CD14-positive monocyte (primary cell): ENCODE measurements around the gene ANKRD44. TPM values are rescaled to one million over a fixed set of nuclear protein-coding genes. Genes with fewer than 3 reads are reported as not detected.

Experiments used
- DNase-seq, 3 donors: peaks; one replicate each; pipeline ENCODE4 v3.0.0-alpha.2; 2011 to 2022
- H2AFZ ChIP-seq: 2 replicates; pipeline ENCODE4 v1.6.0; 2012; ENCODE audit warnings: mild to moderate bottlenecking, low read depth, low read length, inconsistent platforms; ENCODE audit not compliant: insufficient read depth, poor library complexity, severe bottlenecking
- H3K27ac ChIP-seq, 2 donors: 1 replicate in 1 of 2; 2 replicates in 1 of 2; pipeline ENCODE4 v1.5.1; 2012 to 2013; ENCODE audit warnings: low read length in 2 of 2, control low read depth in 1 of 2, inconsistent platforms in 1 of 2, low read depth in 1 of 2, mild to moderate bottlenecking in 1 of 2
- H3K27me3 ChIP-seq, 2 donors: one replicate each; pipeline versions ENCODE4 v1.6.0 to v1.6.1; 2011 to 2013; ENCODE audit warnings: low read length in 2 of 2; ENCODE audit not compliant: control insufficient read depth in 2 of 2, insufficient read depth in 2 of 2
- H3K36me3 ChIP-seq, 2 donors: replicated peaks in 1 of 2; 1 replicate in 1 of 2; 2 replicates in 1 of 2; pipeline versions ENCODE4 v1.5.1 to v1.6.1; 2012 to 2013; ENCODE audit warnings: low read length in 2 of 2, control low read depth in 1 of 2, inconsistent platforms in 1 of 2, mild to moderate bottlenecking in 1 of 2; ENCODE audit not compliant: insufficient read depth in 2 of 2, control insufficient read depth in 1 of 2
- H3K4me1 ChIP-seq, 2 donors: 1 replicate in 1 of 2; 2 replicates in 1 of 2; pipeline versions ENCODE4 v1.5.1 to v1.6.1; 2012 to 2013; ENCODE audit warnings: low read length in 2 of 2, control low read depth in 1 of 2, inconsistent platforms in 1 of 2, mild to moderate bottlenecking in 1 of 2, moderate library complexity in 1 of 2; ENCODE audit not compliant: insufficient read depth in 2 of 2, control insufficient read depth in 1 of 2
- H3K4me2 ChIP-seq: replicated peaks from 2 replicates; pipeline ENCODE3; 2012; ENCODE audit warnings: low read length, moderate library complexity, mild to moderate bottlenecking; ENCODE audit not compliant: poor library complexity, severe bottlenecking; ENCODE audit errors: extremely low read depth
- H3K4me3 ChIP-seq, 3 experiments: fragments of 200-600 bp in 1 of 3; sonication (generic) in 1 of 3; replicated peaks in 1 of 3; 1 replicate in 2 of 3; 2 replicates in 1 of 3; pipeline ENCODE4 v1.5.1; 2011 to 2013; ENCODE audit warnings: low read length in 3 of 3, mild to moderate bottlenecking in 3 of 3, control low read depth in 2 of 3, low read depth in 2 of 3, inconsistent platforms in 1 of 3, moderate library complexity in 1 of 3
- H3K79me2 ChIP-seq: 2 replicates; pipeline ENCODE4 v1.6.0; 2012; ENCODE audit warnings: mild to moderate bottlenecking, control low read depth, inconsistent platforms, low read length, moderate library complexity; ENCODE audit not compliant: insufficient read depth
- H3K9ac ChIP-seq: 2 replicates; pipeline ENCODE4 v1.6.0; 2017; ENCODE audit warnings: low read length, mild to moderate bottlenecking; ENCODE audit not compliant: insufficient read depth, poor library complexity, severe bottlenecking
- H3K9me3 ChIP-seq, 2 donors: replicated peaks in 1 of 2; 1 replicate in 1 of 2; 2 replicates in 1 of 2; pipeline versions ENCODE4 v1.5.1 to v1.6.1; 2012 to 2013; ENCODE audit warnings: low read length in 2 of 2, control low read depth in 1 of 2; ENCODE audit not compliant: control insufficient read depth in 1 of 2, insufficient read depth in 1 of 2
- H4K20me1 ChIP-seq: 2 replicates; pipeline ENCODE4 v1.6.0; 2012; ENCODE audit warnings: mild to moderate bottlenecking, low read length, control low read depth, moderate library complexity; ENCODE audit not compliant: insufficient read depth
- H3K27ac Mint-ChIP-seq, 7 donors: one replicate each; pipeline ENCODE4 v1.8.0; 2020; ENCODE audit warnings: mild to moderate bottlenecking in 7 of 7, mixed read lengths in 7 of 7, moderate library complexity in 6 of 7, inconsistent platforms in 2 of 7
- H3K27me3 Mint-ChIP-seq, 3 donors: one replicate each; pipeline ENCODE4 v1.8.0; 2021 to 2022; ENCODE audit warnings: low read depth in 3 of 3, mild to moderate bottlenecking in 3 of 3, mixed read lengths in 3 of 3, moderate library complexity in 3 of 3, inconsistent platforms in 1 of 3
- H3K36me3 Mint-ChIP-seq, 2 donors: one replicate each; pipeline ENCODE4 v1.8.0; 2020; ENCODE audit warnings: mixed read lengths in 2 of 2, inconsistent platforms in 1 of 2, mild to moderate bottlenecking in 1 of 2
- H3K4me1 Mint-ChIP-seq: one replicate; pipeline ENCODE4 v1.8.0; 2020; ENCODE audit warnings: mild to moderate bottlenecking, mixed read lengths
- H3K4me3 Mint-ChIP-seq, 2 donors: one replicate each; pipeline ENCODE4 v1.8.0; 2020; ENCODE audit warnings: mild to moderate bottlenecking in 2 of 2, mixed read lengths in 2 of 2, moderate library complexity in 1 of 2
- H3K9me3 Mint-ChIP-seq, 7 donors: one replicate each; pipeline ENCODE4 v1.8.0; 2020 to 2022; ENCODE audit warnings: mixed read lengths in 7 of 7, mild to moderate bottlenecking in 6 of 7, moderate library complexity in 6 of 7, inconsistent platforms in 2 of 7
- WGBS: methylation state at CpG from one replicate; pipeline ENCODE4 v1.1.5; 2013; ENCODE audit warnings: missing lambda C conversion rate; ENCODE audit not compliant: insufficient coverage; 5-methylcytosine and 5-hydroxymethylcytosine counted together
- intact Hi-C, 2 donors: fragments of 100-400 bp; cut with micrococcal nuclease; formaldehyde crosslinking; loops; one replicate each; pipeline versions ENCODE4 v1.15.0 to v1.15.1; 2023
- polyA plus RNA-seq, 3 donors: library from polyadenylated mRNA; depleted of rRNA in 1 of 3; unstranded in 2 of 3; stranded (reverse) in 1 of 3; fragments of 300-500 nt in 2 of 3; fragments of >200 nt in 1 of 3; fragmentation: Illumina TruSeq in 2 of 3; gene quantifications; 1 replicate in 2 of 3; 2 replicates in 1 of 3; pipeline ENCODE4 v1.2.3, GENCODE V29; 2012 to 2021
- TF ChIP-seq, protein P1 (sequence below): fragments of 200-600 bp; IDR thresholded peaks from one replicate; pipeline ENCODE4 v1.8.0; 2022; ENCODE audit warnings: antibody characterized with exemption, mild to moderate bottlenecking

The ANKRD44 gene
- polyA plus RNA-seq, 3 donors = 55.7 to 91.9 (median 64.9) TPM

DNA sequence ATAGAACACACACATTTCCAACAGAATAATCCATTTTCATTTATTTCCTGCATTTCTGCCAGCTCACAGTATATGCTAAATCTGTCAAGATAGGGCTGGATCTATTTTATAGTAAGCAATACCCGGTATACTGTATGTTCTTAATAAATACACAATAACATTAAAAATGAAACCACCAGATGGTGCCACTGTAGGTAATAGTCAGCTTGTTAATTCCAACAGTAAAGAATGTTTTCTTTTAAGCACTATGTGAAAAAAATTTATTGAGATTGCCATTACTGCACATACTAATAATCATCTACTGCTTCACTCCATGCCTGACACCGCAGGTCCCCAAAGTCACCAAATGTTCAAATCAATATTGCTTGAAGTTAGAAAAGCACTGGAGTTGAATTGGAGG, 252.6 kb downstream of the ANKRD44 start:
- no peak overlapping the region for H3K27ac Mint-ChIP-seq
- Histone ChIP-seq H3K27ac (no peak overlapping the region), H2AFZ (no peak overlapping the region), H3K36me3 (peaks cover 66 to 93% of the 10 kb centered on the region in 2 donors), H3K4me3 (no peak overlapping the region), H3K4me1 (no peaks in the 10 kb centered on the region), H3K4me2 (no peak overlapping the region), H4K20me1 (peaks cover 23% of the 10 kb centered on the region), H3K9me3 (peaks cover 4 to 17% of the 10 kb centered on the region in 2 donors), H3K9ac (no peak overlapping the region), H3K79me2 (no peaks in the 10 kb centered on the region), H3K27me3 (no peaks in the 10 kb centered on the region)
- intact Hi-C loops = no loop called here
- H3K36me3 Mint-ChIP-seq = peaks cover 81 to 84% of the 10 kb centered on the region in 2 donors
- H3K4me1 Mint-ChIP-seq = no peaks in the 10 kb centered on the region
- no peak overlapping the region for H3K4me3 Mint-ChIP-seq
- TF ChIP-seq, protein P1, sequence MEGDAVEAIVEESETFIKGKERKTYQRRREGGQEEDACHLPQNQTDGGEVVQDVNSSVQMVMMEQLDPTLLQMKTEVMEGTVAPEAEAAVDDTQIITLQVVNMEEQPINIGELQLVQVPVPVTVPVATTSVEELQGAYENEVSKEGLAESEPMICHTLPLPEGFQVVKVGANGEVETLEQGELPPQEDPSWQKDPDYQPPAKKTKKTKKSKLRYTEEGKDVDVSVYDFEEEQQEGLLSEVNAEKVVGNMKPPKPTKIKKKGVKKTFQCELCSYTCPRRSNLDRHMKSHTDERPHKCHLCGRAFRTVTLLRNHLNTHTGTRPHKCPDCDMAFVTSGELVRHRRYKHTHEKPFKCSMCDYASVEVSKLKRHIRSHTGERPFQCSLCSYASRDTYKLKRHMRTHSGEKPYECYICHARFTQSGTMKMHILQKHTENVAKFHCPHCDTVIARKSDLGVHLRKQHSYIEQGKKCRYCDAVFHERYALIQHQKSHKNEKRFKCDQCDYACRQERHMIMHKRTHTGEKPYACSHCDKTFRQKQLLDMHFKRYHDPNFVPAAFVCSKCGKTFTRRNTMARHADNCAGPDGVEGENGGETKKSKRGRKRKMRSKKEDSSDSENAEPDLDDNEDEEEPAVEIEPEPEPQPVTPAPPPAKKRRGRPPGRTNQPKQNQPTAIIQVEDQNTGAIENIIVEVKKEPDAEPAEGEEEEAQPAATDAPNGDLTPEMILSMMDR = no peak
- peaks cover 6 to 20% (median 12%) of the 10 kb centered on the region in 7 donors for H3K9me3 Mint-ChIP-seq
- DNase-seq = no peak
- no peaks in the 10 kb centered on the region for H3K27me3 Mint-ChIP-seq
- WGBS = no CpG with 5 or more reads among the region's 2 CpGs

DNA sequence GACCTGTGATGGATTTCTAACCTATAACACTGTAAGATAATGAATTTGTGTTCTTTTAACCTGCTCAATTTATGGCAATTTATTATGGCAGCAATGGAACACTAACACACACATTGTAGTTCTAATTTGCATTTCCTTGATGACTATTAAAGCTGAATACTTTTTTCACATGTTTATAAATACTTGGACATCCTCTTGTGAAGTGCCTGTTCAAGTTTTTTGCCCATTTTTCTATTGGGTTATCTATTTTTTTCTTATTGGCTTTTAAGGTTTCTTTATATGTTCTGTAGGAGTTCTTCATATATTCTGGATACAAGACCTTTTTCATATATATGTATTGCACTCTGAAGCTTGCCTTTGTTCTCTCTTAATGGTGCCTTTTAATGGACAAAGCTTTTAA, 255.5 kb downstream of the ANKRD44 start:
- Histone ChIP-seq H2AFZ (no peak overlapping the region), H3K9ac (no peak overlapping the region), H3K36me3 (peaks cover 62 to 97% of the 10 kb centered on the region in 2 donors), H3K4me3 (no peak overlapping the region), H3K4me1 (no peaks in the 10 kb centered on the region), H3K79me2 (no peaks in the 10 kb centered on the region), H3K4me2 (no peak overlapping the region), H3K27me3 (no peaks in the 10 kb centered on the region), H4K20me1 (peaks cover 2% of the 10 kb centered on the region), H3K9me3 (peaks cover 4 to 17% of the 10 kb centered on the region in 2 donors), H3K27ac (no peak overlapping the region)
- no peak overlapping the region for H3K27ac Mint-ChIP-seq
- no peaks in the 10 kb centered on the region for H3K4me1 Mint-ChIP-seq
- H3K27me3 Mint-ChIP-seq = no peaks in the 10 kb centered on the region
- no peak overlapping the region for H3K4me3 Mint-ChIP-seq
- DNase-seq = no peak
- intact Hi-C loops = no loop called here
- peaks cover 82 to 83% of the 10 kb centered on the region in 2 donors for H3K36me3 Mint-ChIP-seq
- H3K9me3 Mint-ChIP-seq = peaks cover 6 to 26% (median 12%) of the 10 kb centered on the region in 7 donors
- TF ChIP-seq, protein P1 = no peak
